HG03571 (cell line): ENCODE measurements around the gene BTBD9.

ENCODE experiments used
- ATAC-seq: cut with Tn5 transposase; IDR thresholded peaks from one replicate; pipeline ENCODE4 v1.9.1; 2021; ENCODE audit not compliant: unreplicated experiment

BTBD9 gene

DNA sequence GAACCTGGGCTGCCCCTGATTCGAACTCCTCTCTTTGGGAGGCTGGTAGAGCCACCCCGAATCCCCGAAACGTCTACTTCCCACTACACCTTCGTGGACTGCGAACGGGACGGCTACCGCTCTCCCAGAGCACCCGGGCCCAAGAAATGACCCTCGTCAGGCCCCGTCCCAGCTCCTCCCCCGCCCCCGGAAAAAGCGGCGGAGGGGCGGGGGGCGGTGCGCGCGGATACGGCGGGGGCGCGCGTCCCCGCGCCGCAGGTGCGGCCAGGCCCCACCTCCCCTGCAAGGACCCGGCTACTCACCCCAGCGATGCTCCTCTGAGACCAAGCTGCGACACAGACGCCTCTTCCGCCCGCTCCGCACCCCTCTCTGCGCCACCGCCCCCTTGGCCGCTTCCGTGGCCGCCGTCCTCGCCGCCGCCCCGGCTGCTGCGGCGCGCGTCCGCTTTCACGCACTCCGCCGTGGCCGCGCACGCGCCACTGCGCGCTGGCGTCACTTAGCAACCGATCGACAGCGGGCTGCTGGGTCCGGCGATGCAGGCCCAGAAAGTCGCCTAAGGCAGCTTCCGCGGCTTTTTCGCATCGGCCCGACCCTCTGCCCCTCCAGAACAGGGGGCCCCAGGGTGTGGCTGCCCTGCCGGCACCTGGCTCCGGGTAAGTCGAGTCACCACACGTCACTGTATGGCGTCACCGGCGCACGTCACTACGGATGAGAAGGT is at the start of gene BTBD9:
Gene BTBD9 (minus strand): TSS at position 432 of the 718 bp plus-strand sequence.
- peak; percentile 82 for ATAC-seq

GRCh38 chr6:38688579-38689087 is 48.9 kb upstream of the BTBD9 start:
- peak; percentile 64 for ATAC-seq

- ATAC-seq, result no peak
Measured at GRCh38 chr6:38687549-38687948, 47.8 kb upstream of the BTBD9 start.

- no peak for ATAC-seq
Measured at GRCh38 chr6:38687043-38687353, 47.3 kb upstream of the BTBD9 start.

DNA sequence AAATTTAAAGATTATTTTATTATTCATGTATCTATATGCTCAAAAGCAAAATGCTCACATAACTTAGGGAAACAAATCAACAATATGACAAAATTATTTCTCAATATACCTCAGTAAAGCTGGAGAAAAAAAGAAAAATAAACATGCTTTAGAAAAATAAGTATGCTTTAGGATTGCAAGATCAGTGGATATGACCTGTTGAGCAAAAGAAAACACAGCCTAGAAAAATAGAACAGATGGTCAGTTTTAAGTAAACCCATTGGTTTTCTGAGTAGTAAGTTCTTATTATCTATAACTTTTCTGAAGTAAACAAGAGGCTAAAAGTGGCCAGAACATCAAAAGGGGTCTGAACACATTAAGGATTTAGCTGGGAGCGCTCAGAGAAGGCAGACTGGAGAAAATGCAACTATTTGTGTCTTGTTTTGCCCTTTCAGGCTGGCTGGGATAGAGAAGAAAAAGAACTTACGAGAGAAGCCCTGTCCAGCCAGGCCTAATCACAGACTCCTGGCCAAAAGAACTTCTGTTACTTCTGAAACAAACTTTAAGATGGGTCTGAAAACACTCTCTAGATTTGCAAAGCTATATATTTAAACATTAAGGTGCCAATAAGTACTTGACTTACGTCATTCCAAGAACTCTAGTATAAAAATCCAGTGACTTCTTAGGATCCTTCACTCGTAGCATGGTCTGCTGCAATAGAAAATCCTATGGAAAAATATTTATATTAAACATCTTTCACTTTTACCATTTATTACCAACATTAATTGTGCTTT is 46.7 kb upstream of the BTBD9 start:
- ATAC-seq, result no peak

GRCh38 chr6:38684904-38685303 is 45.2 kb upstream of the BTBD9 start:
- ATAC-seq, result no peak

GRCh38 chr6:38684237-38684636 is 44.5 kb upstream of the BTBD9 start:
- ATAC-seq, result no peak

GRCh38 chr6:38681850-38682249 is 42.1 kb upstream of the BTBD9 start:
- no peak for ATAC-seq

GRCh38 chr6:38679668-38680067 is 39.9 kb upstream of the BTBD9 start:
- no peak for ATAC-seq

GRCh38 chr6:38678178-38678760 is 38.5 kb upstream of the BTBD9 start:
- ATAC-seq, result no peak

DNA sequence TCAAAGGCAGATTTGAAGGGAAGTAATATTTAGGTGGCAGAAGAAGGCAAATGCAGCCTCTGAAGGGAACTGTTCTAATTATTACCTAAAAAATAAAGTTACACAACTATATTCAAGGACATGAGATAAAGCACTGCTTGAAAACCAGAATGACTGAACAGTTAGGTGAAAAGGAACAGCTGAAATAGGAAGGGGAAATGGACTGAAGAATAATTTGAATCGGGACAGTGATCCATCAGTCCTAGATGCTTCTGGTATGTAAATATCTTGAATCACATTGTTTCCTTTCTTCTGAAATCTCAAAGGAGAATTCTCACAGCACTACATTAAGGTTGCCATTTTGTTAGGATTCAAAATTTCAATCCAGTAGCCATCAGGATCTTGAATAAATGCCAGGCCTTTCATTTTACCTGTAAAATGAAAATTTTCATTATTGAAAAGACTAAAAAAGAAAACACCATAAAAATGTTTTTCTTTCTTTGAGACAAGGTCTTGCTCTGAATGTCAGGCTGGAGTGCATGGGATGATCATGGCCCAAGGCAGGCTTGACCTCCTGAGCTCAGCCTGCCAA is 37.3 kb upstream of the BTBD9 start:
- ATAC-seq, result peak; percentile 7

GRCh38 chr6:38676236-38676973 is 36.7 kb upstream of the BTBD9 start:
- peak; percentile 39 for ATAC-seq

GRCh38 chr6:38673397-38674165 is 33.9 kb upstream of the BTBD9 start:
- no peak for ATAC-seq

DNA sequence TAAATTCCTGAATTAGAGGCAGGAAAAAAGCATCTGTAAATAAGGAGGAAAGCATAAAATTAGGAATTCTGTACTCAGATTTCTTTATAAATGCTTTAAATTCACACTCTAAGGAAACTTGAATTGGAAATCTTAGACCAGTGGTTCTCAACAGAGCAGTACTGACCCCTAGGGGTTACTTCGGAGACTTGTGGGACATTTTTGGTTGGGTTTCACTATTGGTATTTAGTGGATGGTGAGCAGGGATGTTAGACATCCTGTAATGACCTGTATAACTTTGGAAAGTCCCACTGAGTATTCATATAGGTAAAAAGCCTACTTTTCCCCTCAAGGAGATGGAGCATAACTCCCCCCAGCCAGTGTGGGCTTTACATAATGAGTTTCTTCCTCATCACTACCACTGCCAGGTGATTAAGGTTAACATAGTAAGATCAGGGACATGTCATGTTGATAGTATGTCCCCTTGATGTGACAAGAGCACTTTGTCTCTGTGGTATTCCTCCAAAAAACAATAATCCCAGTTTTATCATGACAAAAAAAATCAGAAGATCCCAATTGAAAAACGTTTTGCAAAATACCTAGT is 32.2 kb upstream of the BTBD9 start:
- peak; percentile 55 for ATAC-seq

DNA sequence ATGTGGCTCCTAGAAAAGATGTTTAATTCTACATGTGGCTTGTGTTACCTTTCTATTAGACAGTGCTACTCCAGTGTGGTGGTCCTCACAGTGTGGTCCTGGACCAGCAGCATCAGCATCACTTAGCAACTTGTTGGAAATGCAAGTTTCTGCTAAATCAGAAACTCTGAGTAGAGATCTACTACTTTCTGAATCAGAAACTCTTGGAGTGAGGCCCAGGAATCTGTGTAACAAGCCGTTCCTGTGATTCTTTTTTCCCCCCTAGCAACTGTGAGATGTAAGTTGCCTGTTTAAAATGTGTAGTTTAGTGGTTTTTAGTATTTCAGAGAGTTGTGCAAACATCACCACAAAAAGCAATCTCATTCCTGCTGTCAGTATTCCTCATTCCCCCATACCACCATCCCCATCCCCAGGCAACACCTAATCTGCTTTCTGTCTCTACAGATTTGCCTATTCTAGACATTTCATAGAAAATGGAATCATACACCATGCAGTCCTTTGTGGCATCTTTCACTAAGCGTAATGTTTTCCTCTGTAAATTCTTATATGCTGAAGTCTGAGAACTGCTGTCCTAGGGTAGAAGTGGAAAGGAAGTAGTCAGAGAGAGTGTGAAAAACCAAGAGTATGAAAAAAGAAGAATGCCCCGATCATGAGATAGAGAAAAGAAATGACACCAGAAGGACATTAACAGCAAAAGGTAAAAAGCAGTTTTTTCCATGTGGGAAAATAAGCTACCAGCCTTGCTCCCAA is 18.9 kb upstream of the BTBD9 start:
- no peak for ATAC-seq

GRCh38 chr6:38656896-38657295 is 17.2 kb upstream of the BTBD9 start:
- ATAC-seq, result no peak

- ATAC-seq, result no peak
Measured at GRCh38 chr6:38654263-38654662, 14.5 kb upstream of the BTBD9 start.

- ATAC-seq, result no peak
Measured at GRCh38 chr6:38651121-38651784, 11.5 kb upstream of the BTBD9 start.
